Motor neuron (in vitro differentiated cells): ENCODE data around the gene IQCF5. TPM values are rescaled to one million over a fixed set of nuclear protein-coding genes. Genes with fewer than 3 reads are reported as not detected.
A peak's percentile ranks its signal among the peaks of the same experiment; 100 is the strongest.
"Not testable (repeated sequence)": the region's sequence is repeated elsewhere in the genome, so short reads cannot be mapped to it uniquely, and the experiment has no call there.

Experiments
- ATAC-seq, 8 experiments: fragments of 200-7000 bp; cut with Tn5 transposase; replicated peaks in 6 of 8; 2 replicates each; pipeline ENCODE4 v1.8.0; 2021; ENCODE audit warnings: mild to moderate bottlenecking in 8 of 8, moderate library complexity in 8 of 8
- H3K27ac ChIP-seq, 2 donors: fragments of 250-450 bp; sonication (Bioruptor Pico); 2 replicates each; pipeline ENCODE4 v1.9.0; 2021; ENCODE audit warnings: antibody characterized with exemption in 2 of 2, mild to moderate bottlenecking in 2 of 2, moderate library complexity in 1 of 2
- H3K4me1 ChIP-seq, 2 donors: fragments of 250-450 bp; sonication (Bioruptor Pico); replicated peaks in 1 of 2; 2 replicates each; pipeline ENCODE4 v1.6.1; 2021; ENCODE audit warnings: antibody characterized with exemption in 2 of 2, mild to moderate bottlenecking in 2 of 2, moderate library complexity in 1 of 2
- H3K4me3 ChIP-seq, 5 donors: fragments of 250-450 bp; sonication (Bioruptor Pico); 2 replicates each; pipeline ENCODE4 v1.9.0; 2021; ENCODE audit warnings: antibody characterized with exemption in 5 of 5, mild to moderate bottlenecking in 5 of 5, moderate library complexity in 4 of 5
- WGBS, 10 experiments: fragments of 450-650 bp; shearing (Covaris generic); methylation state at CpG; one replicate each; pipeline ENCODE4 v1.0.0; 2022; 5-methylcytosine and 5-hydroxymethylcytosine counted together
- in situ Hi-C, 9 experiments: fragments of 400-800 bp; cut with MboI; loops; one replicate each; pipeline ENCODE4 v1.15.0; 2021; ENCODE audit warnings: low sequenced_read_pairs in 9 of 9, low pct_unique_long_range_greater_than_20kb in 2 of 9; ENCODE audit not compliant: unreplicated experiment in 9 of 9
- total RNA-seq, 8 experiments: library from RNA; unstranded; fragments of 300-600 nt; gene quantifications; 2 replicates each; pipeline versions ENCODE4 v1.2.3 to v1.2.4, GENCODE V29; 2022

Gene IQCF5
- total RNA-seq, 8 experiments from 2014 or later = not detected

DNA sequence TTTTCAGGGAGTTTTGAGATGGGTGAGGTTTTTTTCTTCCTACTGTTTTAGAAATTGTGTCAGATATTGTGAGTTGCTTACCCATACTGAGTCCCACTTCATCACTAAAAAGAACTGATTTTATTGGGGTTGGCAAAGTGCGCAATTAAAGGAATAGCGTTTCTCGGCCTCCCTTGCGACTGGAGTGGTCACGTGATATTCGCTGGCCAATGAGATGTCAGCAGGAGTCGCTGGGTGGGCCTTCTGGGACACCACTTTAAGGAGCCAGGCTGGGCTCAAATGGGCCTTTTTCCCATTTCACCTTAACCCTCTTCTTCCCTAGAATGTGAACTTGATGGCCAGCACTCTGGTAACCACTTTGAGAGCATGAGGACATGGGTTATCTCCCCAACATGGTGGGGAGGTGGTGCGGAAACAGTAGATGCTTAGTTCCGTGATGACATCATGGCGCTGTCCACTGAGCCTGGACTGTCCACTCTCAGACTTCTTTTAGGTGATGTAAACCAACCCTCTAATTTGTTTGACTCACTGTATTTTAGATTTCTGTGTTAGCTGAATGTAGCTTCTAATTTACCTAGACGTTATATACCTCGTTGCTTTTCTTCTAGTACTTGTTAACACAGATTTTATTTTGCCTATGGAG, 13.2 kb upstream of the IQCF5 start:
- 27 to 98% (median 84%) methylated on average over 1 to 12 of the region's 12 CpGs for WGBS, 10 experiments
- ATAC-seq = no peak
- in situ Hi-C loops = no loop called here
- H3K4me3 ChIP-seq = no peak overlapping the region
- H3K4me1 ChIP-seq = no peaks in the 10 kb centered on the region
- no peak overlapping the region for H3K27ac ChIP-seq

DNA sequence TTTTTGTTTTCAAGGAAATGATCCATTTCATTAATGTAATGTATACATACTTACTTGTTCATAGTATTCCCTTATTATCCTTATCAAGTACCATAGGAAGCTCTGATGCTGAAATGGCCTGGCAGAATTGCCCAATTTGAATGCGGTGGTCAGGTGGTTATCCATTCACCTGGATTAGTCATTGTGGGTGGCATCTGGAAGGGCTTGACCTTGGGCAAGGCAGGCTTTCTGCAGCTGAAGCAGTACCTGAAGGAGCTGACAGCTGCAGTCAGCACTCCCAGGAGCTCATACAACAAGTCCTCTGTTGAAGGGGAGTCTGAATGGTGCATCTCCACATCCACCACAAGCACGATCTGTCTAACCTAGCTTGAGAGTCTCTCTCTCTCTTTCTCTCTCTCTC, 12.2 kb upstream of the IQCF5 start:
- whole genome bisulfite sequencing, 10 experiments = 60 to 100% (median 100%) methylated on average over 1 of the region's 2 CpGs; no CpG with 5 or more reads in 5 of the 10 experiments
- H3K4me3 ChIP-seq = no peak overlapping the region
- no peak for ATAC-seq
- H3K4me1 ChIP-seq = no peaks in the 10 kb centered on the region
- no peak overlapping the region for H3K27ac ChIP-seq
- in situ Hi-C loops = no loop called here

DNA sequence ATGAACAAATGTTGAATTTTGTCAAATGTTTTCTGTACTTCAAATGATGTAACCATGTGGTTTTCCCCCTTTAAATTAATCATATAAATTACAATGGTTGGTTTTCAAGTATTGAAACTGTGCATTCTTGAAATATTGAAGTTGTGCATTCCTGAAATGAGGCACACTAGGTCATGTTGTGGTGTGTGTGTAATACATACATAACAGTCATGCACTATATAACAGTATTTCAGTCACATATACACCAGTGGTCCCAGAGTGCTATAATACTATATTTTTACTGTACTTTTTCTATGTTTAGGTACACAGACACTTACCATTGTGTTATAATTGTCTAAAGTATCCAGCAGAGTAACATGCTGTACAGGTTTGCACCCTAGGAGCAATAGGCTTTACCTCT, 11.0 kb upstream of the IQCF5 start:
- no peak overlapping the region for H3K4me3 ChIP-seq
- in situ Hi-C loops = no loop called here
- H3K4me1 ChIP-seq = no peaks in the 10 kb centered on the region
- H3K27ac ChIP-seq = no peak overlapping the region
- ATAC-seq = no peak

DNA sequence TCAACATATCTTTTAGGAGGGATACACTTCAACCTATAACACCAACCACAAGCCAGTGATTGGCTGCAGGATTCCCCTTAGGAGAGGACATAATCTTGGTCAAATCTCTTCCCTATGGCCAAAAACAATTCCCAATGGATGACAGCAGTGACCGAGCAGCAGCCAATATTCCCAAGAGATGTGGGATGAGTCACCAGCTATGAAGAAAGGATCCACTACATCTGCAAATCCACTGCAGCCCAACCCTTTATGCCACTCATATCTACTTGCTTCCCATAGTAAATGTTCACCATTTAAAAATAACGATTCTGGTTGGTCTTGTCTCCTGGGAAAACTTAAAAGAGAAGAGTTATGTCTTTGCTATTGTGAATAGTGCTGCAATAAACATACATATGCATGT, 4.5 kb upstream of the IQCF5 start:
- Histone ChIP-seq H3K4me1 (no peaks in the 10 kb centered on the region), H3K4me3 (no peak overlapping the region), H3K27ac (no peak overlapping the region)
- ATAC-seq = peak in 2 of 8 experiments; percentile 68 to 81
- in situ Hi-C loops = no loop called here
- WGBS, 10 experiments = 13 to 100% (median 56%) methylated on average over 1 of the region's 2 CpGs; no CpG with 5 or more reads in 3 of the 10 experiments

DNA sequence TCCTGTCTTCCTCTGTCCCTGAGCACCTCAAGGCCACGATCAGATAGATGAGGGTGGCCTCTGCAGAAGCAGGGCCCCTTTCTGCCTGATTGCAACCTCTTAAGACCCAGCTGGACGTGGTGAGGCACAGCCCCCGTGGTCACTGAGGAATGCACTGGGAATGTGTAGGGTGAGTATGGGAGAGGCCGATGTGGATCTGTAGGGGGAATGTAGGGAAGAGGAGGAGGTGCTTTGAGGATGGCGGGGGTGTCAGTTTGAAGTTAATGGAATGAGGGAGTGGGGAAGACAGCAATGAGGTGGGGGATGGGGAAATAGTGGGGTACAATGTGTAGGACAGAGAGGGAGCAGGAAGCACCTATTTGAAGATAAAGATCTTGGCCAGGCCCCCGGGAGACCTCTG, 785 bp upstream of the IQCF5 start:
- Histone ChIP-seq H3K27ac (no peak overlapping the region), H3K4me3 (no peak overlapping the region), H3K4me1 (no peaks in the 10 kb centered on the region)
- 18 to 80% (median 55%) methylated on average over 1 to 4 of the region's 6 CpGs; no CpG with 5 or more reads in 7 of the 10 experiments for WGBS, 10 experiments
- in situ Hi-C loops = no loop called here
- ATAC-seq = no peak

DNA sequence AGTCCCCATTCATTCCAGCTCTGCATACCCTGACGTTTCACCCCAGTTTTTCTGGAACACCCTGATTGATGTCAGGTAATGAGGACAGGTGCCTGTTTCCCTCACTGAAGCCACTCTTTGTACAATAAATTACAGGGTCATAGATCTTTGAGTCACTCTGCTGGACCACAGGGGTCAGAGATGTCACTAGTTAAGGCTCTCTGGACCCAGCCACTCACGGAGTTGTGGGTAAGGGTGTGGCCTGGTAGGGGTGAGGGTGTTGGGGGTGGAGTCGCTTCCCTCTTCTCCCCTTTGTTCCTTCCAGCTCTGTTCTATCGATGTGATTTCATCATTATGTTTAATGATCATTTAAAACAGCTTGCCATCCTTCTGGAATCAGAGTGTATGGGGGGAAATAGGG, 512 bp downstream of the IQCF5 start:
- no peak overlapping the region for H3K4me3 ChIP-seq
- no peaks in the 10 kb centered on the region for H3K4me1 ChIP-seq
- WGBS, 10 experiments = 0 to 84% (median 70%) methylated on average over 1 to 3 of the region's 4 CpGs; no CpG with 5 or more reads in 4 of the 10 experiments
- ATAC-seq = no peak
- in situ Hi-C loops = no loop called here
- no peak overlapping the region for H3K27ac ChIP-seq

DNA sequence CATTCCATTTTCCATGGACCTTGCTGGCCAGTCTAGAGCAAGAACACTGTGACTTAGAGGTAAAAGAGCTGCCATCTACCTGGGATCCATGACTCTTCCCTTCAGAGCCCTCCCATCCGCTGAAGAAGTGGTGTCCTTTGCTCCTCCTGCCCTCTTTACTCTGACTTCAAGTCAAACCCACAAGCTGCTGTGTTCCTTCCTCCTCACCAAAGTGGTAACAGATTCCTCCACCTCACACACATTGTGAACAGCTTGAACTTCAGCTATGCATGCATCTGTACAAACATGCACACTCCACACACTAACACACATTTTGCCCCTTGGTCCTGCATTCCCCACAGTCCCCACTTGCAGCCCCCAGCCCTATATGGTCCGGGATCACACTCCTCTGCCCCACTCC, 990 bp downstream of the IQCF5 start:
- Histone ChIP-seq H3K4me1 (no peaks in the 10 kb centered on the region), H3K27ac (no peak overlapping the region), H3K4me3 (no peak overlapping the region)
- in situ Hi-C loops = no loop called here
- WGBS, 10 experiments = 60 to 100% (median 77%) methylated on average over 1 of the region's 2 CpGs; no CpG with 5 or more reads in 6 of the 10 experiments
- no peak for ATAC-seq

DNA sequence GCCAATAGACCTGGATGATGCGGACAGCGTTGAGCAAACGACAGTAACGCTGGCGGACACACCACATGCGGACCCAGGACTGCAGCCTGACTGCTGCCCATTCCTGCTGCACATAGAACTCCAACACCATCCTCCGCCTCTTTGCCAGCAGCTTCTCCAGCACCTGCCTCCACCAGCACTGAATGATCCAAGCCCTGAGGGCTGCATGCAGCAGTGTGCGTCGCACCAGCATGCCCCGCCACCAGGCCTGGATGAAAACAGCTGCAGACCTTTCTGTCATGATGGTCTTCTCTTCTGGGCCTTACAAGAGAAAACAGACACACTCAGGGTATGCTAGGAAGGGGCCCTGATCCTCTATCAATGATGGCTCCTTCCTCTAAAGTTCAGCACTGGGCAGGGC, 1.5 kb downstream of the IQCF5 start:
- in situ Hi-C loops = no loop called here
- no peak overlapping the region for H3K27ac ChIP-seq
- no peak overlapping the region for H3K4me3 ChIP-seq
- ATAC-seq = no peak
- WGBS, 10 experiments = 17 to 100% (median 83%) methylated on average over 1 to 7 of the region's 10 CpGs; no CpG with 5 or more reads in 3 of the 10 experiments
- no peaks in the 10 kb centered on the region for H3K4me1 ChIP-seq

DNA sequence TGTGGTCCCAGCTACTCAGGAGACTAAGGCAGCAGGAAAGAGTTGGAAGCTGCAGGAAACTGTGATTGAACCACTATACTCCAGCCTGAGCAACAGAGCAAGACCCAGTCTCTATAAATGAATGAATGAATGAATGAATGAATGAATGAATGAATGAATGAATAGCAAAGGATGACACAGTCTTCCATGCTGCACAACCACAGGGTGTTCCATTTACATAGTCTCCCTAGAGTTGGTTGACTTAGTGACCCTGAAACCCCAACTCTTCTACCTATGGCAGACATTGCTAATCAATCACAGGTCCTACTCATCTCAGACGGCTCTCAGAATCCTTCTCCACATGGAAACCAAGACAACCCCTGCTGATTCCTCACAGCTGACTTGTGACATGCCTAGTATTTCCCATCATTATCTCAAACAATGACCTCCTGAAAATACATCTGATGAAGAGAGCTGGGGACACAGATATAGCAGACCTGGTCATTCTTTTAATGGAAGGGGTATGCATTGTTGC, 2.1 kb downstream of the IQCF5 start:
- in situ Hi-C loops = no loop called here
- Histone ChIP-seq H3K4me1 (no peaks in the 10 kb centered on the region), H3K4me3 (no peak overlapping the region), H3K27ac (no peak overlapping the region)
- ATAC-seq = no peak
- 33 to 78% methylated on average over 1 of the region's 1 CpG; no CpG with 5 or more reads in 8 of the 10 experiments for WGBS, 10 experiments

DNA sequence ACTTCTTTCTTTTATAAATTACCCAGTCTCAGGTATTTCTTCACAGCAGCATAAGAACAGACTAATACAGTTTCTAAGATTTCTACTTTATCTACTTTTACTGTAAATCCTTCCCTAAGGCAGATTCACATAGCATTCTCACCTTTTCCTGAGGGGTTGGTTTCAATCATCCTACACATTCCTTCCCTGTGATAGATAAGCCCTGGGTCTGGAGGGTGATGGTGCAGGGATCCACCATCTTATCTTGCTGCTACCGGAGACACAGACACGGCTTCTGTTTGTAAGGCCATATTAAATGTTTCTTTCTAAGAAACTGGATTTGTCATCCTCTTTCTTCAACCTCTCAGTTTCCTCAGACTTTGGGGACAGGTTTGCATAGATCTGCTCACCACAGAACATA, 6.1 kb downstream of the IQCF5 start:
- Histone ChIP-seq H3K4me1 (no peaks in the 10 kb centered on the region), H3K4me3 (no peak overlapping the region), H3K27ac (no peak overlapping the region)
- 29 to 100% (median 83%) methylated on average over 1 to 2 of the region's 2 CpGs; no CpG with 5 or more reads in 5 of the 10 experiments for WGBS, 10 experiments
- in situ Hi-C loops = no loop called here
- no peak for ATAC-seq

DNA sequence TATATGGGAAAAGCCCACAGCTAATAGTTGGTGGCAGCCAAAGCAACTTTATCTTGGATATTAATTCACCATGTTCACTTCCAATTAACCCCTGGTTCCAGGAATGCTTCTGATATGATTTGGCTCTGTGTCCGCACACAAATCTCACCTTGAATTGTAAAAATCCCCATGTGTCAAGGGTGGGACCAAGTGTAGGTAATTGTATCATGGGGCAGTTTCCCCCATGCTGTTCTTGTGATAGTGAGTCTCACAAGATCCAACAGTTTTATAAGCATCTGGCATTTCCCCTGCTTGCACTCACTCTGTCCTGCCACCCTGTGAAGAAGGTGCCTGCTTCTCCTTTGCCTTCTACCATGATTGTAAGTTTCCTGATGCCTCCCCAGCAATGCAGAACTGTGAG, 6.5 kb downstream of the IQCF5 start:
- 100% methylated on average over 1 of the region's 1 CpG; no CpG with 5 or more reads in 5 of the 10 experiments for WGBS, 10 experiments
- H3K4me3 ChIP-seq, H3K4me1 ChIP-seq, ATAC-seq, in situ Hi-C loops, H3K27ac ChIP-seq: not testable (repeated sequence)

DNA sequence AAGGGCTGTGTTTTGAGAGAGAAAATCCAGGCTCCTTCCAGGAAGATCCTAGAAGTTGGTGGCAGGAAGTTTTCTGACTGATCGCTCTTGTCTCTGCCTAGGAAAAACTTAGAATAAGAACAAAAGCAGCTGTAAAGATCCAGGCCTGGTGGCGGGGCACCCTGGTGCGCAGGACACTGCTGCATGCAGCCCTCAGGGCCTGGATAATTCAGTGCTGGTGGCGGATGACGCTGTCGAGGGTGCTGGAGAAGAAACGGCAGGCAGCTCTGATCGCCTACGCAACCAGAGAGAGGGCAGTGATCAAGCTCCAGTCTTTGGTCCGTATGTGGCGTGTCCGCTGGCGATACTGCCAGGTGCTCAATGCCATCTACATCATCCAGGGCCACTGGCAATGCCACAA, 12.5 kb downstream of the IQCF5 start:
- WGBS, 10 experiments = 48 to 89% (median 62%) methylated on average over 2 to 9 of the region's 13 CpGs; no CpG with 5 or more reads in 5 of the 10 experiments
- in situ Hi-C loops = no loop called here
- Histone ChIP-seq H3K4me1 (no peaks in the 10 kb centered on the region), H3K4me3 (no peak overlapping the region), H3K27ac (no peak overlapping the region)
- no peak for ATAC-seq

DNA sequence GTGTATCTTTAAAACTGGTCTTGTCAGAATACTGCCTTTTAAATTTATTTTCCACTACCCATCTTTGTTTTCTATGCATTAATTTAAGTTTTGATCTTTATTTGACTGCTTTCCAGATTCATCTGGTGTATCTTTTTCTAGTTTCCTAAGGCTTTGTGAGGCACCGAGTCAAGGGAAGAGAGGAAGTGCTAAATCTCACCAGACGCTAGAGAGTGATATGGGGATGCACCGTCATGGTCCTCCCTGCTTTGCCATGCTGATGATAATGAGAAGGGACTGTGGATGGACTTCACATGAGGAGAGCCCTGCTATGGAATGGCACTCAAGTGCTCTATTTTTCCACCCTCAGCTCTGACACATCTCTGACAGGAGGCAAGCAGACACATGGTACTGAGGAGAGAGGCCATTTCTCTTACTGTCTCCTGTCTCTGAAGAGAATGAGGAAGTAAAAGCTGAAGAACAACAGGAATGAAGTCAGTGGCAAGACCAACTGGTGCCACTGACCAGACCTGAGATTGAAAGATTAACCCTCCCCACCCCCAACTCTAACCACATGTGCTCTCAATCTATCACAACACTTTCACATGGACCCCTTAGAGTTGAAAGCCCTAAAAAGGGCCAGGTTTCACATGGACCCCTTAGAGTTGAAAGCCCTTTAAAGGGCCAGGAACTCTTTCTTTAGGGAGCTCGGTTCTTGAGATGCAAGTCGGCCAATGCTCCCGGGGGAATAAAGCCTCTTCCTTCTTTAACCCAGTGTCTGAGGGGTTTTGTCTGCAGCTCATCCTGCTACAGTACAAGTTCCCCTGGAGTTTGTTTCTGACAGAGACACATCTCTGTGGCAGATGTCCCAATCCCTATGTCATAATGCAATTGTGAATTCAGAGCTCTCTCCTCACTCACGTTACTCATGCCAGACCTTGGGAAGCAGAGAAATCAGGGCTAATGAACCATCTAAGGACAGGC, 14.4 kb downstream of the IQCF5 start, which contains the start of gene IQCF2:
TSS of gene IQCF2 (plus strand) at position 913 of the 963 bp plus-strand sequence. CDS start 52 bp downstream, outside the sequence.
- ATAC-seq = no peak
- WGBS, 10 experiments = 0 to 100% (median 73%) methylated on average over 1 to 6 of the region's 7 CpGs; no CpG with 5 or more reads in 1 of the 10 experiments
- Histone ChIP-seq H3K4me1 (no peaks in the 10 kb centered on the region), H3K27ac (no peak within 1 kb of the TSS), H3K4me3 (no peak within 1 kb of the TSS)
- in situ Hi-C loops = no loop called here
